Measurements from ENCODE around the gene FUCA1.
"Not testable (repeated sequence)": the region's sequence is repeated elsewhere in the genome, so short reads cannot be mapped to it uniquely, and the experiment has no call there.

The FUCA1 gene

DNA sequence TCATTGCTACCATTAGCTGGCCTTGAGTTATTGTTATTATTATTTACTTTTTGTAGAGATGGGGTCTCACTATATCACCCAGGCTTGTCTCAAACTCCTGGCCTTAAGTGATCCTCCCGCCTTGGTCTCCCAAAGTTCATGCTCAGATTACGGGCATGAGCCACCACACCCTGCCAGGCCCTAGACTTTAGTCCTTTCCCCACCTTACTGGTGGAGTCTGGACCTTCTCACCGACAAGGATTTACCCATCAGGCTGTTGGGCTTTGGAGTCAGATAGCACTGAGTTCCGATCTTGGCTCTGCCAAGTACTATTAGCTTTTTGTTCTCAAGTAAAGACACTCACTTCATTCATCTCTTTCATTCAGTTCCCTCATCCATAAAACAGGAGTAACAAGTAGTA, 27.9 kb upstream of the FUCA1 start:
- DNase-seq (ENCODE audit: low spot score): no peak

DNA sequence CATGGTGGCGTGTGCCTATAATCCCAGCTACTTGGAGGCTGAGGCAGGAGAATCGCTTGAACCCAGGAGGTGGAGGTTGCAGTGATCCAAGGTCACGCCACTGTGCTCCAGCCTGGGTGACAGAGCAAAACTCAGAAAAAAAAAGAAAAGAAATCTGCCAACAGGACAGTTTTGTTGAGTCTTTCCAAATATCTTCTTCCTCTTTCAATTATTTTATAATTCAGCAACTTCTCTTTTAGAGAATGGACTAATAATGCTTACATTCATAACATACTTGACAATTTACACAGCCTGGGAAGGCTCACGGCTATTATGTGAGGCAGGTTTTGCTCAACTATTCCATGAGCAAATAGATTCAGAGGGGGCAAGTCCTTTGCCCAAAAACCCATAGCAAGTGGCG, 27.0 kb upstream of the FUCA1 start:
- DNase-seq (ENCODE audit: low spot score): no peak

DNA sequence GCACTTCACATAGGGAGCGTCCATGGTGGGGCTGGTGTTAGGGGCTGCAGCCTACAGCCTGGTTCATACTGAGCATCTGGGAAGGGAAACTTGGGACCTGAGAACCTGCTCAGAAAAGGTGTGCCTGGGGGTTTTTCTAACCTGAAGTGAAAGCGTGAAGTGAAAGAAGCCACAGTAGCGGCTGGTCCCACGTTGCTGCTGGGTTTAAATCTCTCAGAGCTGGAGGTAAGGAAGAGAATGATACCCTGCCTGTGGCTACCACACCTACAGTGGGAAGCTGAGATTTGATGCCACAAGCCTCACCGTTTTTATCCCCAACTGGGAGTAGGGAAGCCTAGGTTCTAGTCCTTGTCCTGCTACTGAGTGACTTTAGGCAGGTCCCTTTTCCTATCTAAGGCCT, 21.0 kb upstream of the FUCA1 start:
- DNase-seq (ENCODE audit: low spot score): no peak

DNA sequence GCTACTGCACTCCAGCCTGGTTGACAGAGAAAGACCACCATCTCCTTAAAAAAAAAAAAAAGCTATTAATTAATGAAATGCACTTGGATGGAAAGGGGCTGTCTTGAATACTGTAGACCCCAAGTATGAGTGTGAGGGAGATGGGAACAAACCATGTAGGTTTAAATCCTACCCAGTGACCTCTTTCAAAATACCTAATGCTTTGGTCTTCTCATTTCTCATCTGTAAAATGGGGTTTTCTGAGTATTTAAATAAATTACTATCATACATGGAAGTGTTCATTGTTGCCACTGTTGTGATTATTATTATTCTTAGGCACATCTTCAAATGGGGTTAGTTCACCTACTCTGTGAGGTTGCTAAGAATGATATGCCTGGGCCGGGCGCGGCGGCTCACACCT, 17.1 kb upstream of the FUCA1 start:
- no peak for DNase-seq (ENCODE audit: low spot score)

DNA sequence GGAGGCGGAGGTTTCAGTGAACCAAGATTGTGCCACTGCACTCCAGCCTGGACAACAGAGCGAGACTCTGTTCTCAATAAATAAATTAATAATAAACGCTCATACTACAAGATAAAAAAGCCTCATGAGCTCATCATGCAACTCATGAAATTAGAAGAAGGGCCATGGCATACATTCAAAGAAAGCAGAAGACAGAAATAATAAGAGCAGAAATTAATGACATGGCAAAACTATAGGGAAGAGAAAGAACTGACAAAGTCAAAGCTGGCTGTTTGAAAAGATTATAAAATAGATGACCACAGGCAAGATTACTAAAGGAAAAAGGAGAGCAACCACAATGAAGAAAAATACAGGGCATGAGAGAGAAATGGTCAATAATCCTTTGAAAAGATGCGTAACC, 14.7 kb upstream of the FUCA1 start:
- no peak for DNase-seq (ENCODE audit: low spot score)

DNA sequence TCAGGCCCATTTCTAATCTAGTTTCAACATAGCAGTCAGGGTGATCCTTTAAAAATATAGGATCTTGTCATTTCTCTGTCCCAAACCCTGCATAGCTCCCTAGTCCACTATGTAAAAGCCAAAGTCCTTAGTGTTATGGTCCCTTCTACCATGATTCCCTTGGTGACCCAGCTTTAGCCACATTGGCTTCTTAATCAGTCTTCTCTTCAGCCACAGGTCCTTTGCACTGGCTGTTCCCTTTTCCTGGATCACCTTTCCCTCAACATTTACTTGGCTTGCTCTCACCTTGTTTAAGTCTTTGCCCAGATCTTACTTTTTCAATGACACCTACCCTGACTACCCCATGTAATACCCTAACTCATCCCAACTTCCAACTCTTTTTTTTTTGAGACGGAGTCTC, 11.7 kb upstream of the FUCA1 start:
- no peak for DNase-seq (ENCODE audit: low spot score)

DNA sequence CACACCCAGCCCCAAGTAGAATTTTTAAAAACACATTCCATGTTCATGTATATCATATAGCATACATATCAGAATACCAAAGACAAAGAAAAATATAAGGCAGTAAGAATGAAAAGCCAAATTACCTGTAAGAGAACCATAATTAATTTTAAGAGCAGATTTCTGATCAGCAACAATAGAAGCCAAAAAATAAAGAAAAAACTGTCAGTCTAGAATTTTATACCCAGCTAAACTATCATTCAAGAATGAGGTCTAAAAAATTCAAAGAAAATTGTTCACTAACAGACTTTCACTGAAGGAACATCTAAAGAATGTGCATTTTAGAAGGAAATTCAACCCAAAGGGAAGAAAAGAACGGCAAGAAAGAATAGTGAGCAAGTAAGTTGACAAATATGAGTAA, 10.6 kb upstream of the FUCA1 start:
- no peak for DNase-seq (ENCODE audit: low spot score)

DNA sequence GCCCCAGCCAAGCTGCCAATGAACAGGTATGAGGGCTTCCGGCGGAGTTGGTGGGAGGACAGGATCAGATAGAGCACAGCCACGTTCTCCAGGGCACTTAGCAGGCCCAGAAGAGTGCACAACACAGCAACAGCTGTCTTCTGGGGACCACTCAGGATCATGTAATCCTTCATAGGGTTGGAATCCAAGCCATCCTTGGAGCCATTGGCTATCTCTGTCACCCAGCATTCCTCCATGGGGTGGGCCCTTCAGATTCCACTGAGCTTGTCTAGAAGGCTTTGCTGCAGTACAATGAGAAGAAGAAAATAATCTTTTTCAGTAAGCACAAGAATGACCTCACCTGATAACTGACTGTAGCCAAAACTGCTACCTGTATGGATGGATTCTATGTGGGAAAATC, 7.3 kb upstream of the FUCA1 start:
- DNase-seq (ENCODE audit: low spot score): no peak

DNA sequence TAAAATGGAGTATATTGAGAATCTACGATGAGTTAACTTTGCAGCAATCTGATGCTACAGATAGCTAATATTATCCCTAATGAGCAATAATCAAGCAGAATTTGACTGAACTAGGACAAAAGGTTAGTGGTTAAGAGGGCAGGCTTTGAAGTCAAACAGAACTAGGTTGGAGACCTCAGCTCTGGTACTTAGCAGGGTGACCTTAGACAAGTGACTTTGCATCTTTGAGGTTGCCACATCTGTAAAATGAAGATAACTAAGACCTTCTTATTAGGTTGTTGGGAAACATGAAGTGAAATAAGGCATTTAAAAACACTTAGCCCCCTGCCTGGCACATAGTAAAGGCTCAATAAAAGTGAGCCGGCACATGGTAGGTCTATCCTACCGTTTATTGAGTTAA, 4.3 kb upstream of the FUCA1 start:
- DNase-seq (ENCODE audit: low spot score): no peak

DNA sequence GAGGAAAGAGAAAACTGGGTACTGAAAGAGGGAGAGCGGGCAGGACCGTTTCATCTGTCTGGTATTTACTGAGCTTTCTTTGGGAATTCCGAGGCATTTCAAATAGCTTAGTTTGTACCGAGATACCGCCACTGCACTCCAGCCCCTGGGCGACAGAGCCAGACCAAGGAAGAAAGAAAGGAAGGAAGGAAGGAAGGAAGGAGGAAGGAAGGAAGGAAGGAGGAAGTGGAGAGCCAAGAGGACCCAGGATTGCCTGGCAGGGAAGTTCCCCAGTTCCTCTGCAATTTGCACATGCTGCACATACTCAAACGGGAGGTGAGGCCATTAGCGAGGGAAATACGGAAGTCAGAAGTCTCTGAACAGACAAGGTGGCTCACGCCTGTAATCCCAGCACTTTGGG, 961 bp upstream of the FUCA1 start:
- no peak for DNase-seq (ENCODE audit: low spot score)

DNA sequence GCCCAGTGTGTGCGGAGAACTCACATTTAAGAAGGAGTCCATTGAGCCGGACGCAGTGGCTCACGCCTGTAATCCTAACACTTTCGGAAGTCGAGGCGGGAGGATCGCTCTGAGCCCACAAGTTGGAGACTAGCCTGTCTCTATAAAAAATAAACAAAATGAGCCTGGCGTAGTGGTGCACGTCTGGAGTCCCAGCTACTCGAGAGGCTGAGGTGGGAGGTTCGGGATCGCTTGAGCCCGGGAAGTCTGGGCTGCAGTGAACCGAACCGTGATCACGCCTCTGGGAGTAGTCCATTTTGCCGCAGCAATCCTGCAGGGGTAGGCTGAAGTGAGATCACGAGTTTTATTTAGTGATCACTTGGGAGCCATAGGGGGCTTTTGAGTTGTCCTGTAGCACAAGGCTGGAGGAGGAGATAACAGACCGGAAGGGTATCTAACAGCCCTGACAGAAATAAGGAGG, 497 bp upstream of the FUCA1 start:
- peak; percentile 38 for DNase-seq (ENCODE audit: low spot score)

DNA sequence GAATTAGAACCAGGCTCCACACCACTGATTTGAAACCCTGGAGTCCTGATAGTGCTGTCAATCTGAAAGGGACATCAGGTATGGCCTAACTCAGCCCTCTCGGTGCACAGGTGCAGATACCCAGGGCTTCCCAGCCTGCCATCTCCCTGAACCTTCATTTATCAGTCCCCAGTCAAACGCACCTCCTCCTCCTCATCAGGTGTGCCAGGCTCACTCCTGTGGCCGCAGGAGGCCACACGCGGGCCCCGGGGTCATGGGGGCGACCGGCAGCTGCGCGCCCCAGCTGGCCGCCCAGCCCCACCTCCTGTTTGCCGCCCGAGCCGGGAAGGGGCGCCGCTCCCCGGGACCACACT, 572 bp downstream of the FUCA1 start:
- DNase-seq (ENCODE audit: low spot score): no peak

DNA sequence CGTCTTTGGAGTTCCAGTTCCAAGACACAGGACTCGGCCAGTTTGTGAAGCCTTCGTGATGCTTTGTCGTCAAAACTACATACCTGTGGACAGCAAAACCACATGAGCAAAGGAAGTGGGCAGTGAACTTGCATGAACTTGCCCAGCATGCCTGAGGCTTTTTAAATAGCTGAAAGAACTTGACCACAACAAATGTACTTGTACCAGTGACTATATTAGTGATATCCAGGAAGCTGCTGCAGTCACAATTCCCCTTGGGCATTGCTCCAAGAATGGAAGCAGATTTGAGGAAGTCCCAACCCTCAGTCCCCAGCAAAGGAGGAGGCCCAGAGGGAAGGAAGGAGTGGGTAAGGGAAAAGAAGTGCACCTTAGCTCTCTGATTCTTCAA, 2.6 kb downstream of the FUCA1 start:
- no peak for DNase-seq (ENCODE audit: low spot score)

DNA sequence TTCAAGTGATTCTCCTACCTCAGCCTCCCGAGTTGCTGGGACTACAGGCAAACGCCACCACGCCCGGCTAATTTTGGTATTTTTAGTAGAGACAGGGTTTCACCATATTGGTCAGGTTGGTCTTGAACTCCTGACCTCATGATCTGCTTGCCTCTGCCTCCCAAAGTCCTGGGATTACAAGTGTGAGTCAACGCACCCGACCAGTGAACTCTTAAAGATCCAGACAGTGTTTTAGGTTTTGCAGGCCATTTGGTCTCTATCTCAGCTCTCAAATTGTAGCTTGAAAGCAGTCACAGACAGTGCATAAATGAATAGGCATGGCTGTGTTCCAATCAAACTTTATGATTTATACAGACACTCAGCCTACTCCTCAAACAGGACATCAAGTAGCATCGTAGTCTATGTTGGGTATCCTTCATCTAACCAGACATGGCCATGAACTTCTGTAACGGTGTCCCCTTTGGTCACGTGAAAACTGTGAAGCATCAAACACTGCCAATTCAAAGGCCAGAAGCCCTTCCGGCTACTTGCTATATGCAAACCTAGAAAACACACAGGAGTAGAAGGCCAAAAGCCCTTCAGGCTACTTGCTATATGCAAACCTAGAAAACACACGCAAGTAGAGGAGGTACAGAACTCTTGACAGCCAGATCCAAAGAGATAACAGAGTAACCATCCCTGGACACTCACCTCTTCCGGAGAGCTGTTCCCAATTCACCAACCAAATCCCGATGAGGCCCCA, 3.1 kb downstream of the FUCA1 start:
- no peak for DNase-seq (ENCODE audit: low spot score)

DNA sequence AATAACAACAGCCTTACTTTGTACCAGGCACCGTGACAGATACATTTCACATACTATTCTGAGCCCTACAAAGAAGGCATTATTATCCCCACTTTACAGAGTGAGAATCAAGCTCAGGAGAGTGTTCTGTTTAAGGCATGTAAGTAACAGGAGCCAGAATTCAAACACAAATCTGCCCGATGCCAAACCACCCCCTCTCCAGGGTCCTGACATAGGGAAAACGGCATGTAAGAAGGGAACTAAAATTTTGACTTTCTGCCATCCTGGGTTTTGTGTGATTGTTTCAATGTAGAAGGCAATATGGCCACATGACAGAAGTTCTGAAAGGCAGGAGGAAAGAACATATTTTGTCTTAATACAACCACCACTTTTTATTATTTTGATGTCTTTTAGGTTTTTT, 5.5 kb downstream of the FUCA1 start:
- no peak for DNase-seq (ENCODE audit: low spot score)

DNA sequence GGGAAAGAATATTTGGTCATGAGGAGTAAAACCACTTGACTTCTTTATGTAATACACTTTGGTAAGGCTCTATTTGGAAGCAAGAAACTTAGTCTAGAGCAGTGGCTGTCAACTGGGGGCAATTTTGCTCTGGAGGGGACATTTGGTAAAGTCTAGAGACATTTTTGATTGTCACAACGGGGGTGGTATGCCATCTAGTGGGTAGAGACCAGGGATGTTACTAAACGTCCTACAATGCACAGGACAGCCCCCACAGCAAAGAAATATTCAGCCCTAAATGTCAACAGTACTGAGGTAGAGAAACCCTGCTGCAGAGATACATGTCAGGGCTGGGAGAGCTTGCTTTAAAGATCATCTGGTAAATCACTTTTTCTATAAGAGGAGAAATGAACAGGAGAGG, 13.5 kb downstream of the FUCA1 start:
- DNase-seq (ENCODE audit: low spot score): no peak

DNA sequence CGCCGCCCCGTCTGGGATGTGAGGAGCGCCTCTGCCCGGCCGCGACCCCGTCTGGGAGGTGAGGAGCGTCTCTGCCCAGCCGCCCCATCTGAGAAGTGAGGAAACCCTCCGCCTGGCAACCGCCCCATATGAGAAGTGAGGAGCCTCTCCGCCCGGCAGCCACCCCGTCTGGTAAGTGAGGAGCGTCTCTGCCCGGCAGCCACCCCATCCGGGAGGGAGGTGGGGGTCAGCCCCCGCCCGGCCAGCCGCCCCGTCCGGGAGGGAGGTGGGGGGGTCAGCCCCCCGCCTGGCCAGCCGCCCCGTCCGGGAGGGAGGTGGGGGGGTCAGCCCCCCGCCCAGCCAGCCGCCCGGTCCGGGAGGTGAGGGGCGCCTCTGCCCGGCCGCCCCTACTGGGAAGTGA, 15.0 kb downstream of the FUCA1 start:
- DNase-seq (ENCODE audit: low spot score): not testable (repeated sequence)

DNA sequence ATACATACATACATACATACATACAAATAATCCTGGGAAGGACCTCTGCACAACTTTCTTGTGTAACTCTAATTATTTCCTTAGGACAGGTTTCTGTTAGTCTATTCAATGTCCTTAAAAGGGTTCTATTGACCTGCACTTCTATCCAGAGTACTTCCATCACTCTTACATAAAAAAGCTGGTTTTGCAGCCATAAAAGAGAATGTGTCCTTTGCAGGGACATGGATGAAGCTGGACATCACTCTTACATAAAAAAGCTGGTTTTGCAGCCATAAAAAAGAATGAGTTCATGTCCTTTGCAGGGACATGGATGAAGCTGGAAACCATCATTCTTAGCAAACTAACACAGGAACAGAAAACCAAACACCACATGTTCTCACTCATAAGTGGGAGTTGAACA, 16.7 kb downstream of the FUCA1 start:
- DNase-seq (ENCODE audit: low spot score): not testable (repeated sequence)

DNA sequence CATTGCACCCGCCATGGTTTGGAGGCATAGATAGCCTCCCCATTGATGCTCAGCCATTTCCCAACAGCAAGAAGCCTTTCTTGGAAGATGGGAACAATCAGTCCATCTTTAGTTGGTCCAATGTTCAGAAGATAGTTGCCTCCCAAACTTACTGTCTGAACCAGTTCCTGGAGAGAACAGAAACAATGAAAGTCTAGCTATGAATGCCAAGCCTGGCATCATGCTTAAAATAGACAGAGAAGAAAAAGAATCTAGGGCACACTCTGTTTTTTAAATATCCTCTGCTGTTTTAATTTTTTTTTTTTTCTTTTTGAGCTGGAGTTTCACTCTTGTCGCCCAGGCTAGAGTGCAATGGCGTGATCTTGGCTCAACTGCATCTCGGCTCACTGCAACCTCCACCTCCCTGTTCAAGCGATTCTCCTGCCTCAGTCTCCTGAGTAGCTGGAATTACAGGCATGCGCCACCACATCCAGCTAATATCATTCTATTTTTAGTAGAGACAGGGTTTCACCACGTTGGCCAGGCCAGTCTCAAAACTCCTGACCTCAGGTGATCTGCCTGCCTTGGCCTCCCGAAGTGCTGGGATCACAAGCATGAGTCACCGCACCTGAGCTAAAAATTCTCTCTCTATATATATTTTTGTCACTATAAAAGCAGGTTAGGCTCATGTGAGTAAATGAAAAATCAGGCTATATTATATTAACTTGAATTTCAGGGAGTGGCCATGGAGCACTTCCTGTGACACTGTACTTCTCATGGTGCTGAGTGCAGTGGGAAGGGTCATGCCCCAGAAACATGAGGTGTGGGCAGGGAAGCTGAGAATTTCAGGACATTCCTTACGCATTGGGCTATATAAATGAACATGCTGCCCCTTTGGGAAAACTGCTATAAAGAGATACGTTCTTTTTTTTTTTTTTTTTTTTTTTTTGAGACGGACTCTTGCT, 19.1 kb downstream of the FUCA1 start:
- DNase-seq (ENCODE audit: low spot score): no peak

DNA sequence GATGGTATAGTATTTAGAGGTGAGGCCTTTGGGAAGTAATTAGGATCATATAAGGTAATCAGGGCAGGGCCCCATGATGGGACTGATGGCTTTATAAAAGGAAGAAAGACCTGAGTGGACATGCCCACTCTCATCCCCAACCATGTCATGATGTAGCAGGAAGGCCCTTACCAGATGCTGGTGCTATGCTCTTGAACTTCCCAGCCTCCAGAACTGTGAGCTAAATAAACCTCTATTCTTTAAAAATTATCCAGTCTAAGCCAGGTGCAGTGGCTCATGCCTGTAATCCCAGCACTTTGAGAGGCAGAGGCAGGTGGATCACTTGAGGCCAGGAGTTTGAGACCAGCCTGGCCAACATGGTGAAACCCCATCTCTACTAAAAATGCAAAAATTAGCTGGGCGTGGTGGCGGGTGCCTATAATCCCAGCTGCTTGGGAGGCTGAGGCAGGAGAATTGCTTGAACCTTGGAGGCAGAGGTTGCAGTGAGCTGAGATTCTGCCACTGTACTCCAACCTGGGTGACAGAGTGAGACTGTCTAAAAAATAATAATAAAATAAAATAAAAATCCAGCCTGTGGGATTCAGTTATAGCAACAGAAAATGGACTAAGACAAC, 20.5 kb downstream of the FUCA1 start:
- DNase-seq (ENCODE audit: low spot score): not testable (repeated sequence)

DNA sequence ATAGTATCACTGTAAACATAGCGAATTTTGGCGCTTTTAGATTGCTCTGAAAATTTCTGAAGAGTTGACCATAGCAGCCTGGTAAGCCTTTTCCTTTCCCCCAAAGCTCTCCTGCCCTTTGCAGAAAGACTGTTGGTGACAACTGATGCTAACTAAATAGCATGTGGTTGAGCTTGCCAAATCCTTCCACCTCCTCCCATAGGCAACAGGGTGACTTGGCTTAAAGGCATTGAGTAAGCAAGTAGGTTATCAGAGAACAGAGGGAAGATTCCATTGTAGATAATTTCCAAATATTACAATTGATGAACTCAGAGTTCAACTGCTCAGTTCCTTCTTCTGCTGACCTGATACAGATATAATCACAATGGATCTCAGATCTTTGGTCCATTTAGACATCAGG, 22.9 kb downstream of the FUCA1 start:
- no peak for DNase-seq (ENCODE audit: low spot score)

DNA sequence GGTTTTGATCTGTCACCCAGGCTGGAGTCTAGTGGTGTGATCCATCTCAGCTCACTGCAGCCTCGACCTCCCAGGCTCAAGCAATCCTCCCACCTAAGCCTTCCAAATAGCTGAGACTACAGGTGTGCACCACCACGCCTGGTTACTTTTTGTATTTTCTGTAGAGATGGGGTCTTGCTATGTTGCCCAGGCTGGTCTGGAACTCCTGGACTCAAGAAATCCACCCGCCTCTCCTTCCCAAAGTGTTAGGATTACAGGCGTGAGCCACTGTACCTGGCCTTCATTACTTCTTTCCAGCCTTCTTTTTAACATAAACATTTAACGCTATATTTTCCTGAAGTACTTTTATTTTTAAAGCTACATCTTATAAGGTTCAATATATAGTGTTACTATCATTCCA, 24.4 kb downstream of the FUCA1 start:
- no peak for DNase-seq (ENCODE audit: low spot score)

DNA sequence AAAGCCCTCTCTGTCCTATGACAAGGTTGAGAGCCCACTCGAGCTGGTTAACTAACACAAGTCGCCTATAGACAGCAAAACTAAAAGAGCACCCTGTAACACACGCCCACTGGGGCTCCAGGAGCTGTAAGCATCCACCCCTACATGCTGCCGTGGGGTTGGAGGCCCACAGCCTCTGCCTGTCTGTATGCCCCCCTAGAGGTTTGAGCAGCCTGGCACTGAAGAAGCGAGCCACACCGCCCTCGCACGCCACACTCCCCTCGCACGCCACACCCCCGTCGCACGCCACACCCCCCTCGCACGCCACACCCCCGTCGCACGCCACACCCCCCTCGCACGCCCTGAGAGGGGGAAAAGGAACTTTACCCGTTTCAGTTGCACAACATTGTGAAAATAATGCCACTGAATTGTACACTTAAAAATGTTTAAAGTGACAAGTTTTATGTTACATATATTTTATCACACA, 29.7 kb downstream of the FUCA1 start:
- DNase-seq (ENCODE audit: low spot score): peak; percentile 75
